Activated T-cell treated with anti-CD3 and anti-CD28 coated beads, Interleukin-2, amount 50 U/mL, for 72 hours (primary cell): ENCODE measurements around the gene FOXP1. TPM values are rescaled to one million over a fixed set of nuclear protein-coding genes. Genes with fewer than 3 reads are reported as not detected.

ENCODE experiments used
- ATAC-seq, 2 donors: fragments of 150-1000 bp; cut with Tn5 transposase; replicated peaks in 1 of 2; 2 replicates each; pipeline ENCODE4 v1.10.0; 2021; ENCODE audit warnings: moderate library complexity in 2 of 2, mild to moderate bottlenecking in 1 of 2
- DNase-seq, 2 donors: peaks; one replicate each; pipeline ENCODE4 v3.0.0; 2021 to 2022; ENCODE audit warnings: mixed read lengths in 1 of 2
- H3K27ac Mint-ChIP-seq: one replicate; pipeline ENCODE4 v1.8.0; 2022; ENCODE audit warnings: mild to moderate bottlenecking, moderate library complexity, mixed read lengths
- H3K27me3 Mint-ChIP-seq: one replicate; pipeline ENCODE4 v1.8.0; 2022; ENCODE audit warnings: low read depth, mixed read lengths
- H3K36me3 Mint-ChIP-seq, 2 donors: one replicate each; pipeline ENCODE4 v1.8.0; 2022; ENCODE audit warnings: mixed read lengths in 2 of 2, mild to moderate bottlenecking in 1 of 2; ENCODE audit not compliant: insufficient read depth in 2 of 2
- H3K4me1 Mint-ChIP-seq: one replicate; pipeline ENCODE4 v1.8.0; 2022; ENCODE audit warnings: low read depth, mixed read lengths
- H3K4me3 Mint-ChIP-seq, 2 donors: one replicate each; pipeline ENCODE4 v1.8.0; 2022; ENCODE audit warnings: mild to moderate bottlenecking in 2 of 2, mixed read lengths in 2 of 2, moderate library complexity in 2 of 2
- H3K9me3 Mint-ChIP-seq, 2 donors: one replicate each; pipeline ENCODE4 v1.8.0; 2022; ENCODE audit warnings: mixed read lengths in 2 of 2
- total RNA-seq, 2 donors: library from RNA; stranded (reverse); gene quantifications; one replicate each; pipeline ENCODE4 v1.2.3, GENCODE V29; 2022

Gene FOXP1
- total RNA-seq, 2 donors from 2014 or later = 124 to 156 TPM

GRCh38 chr3:71313844-71314243, 269.7 kb downstream of the FOXP1 start:
- H3K9me3 Mint-ChIP-seq = no peaks in the 10 kb centered on the region
- ATAC-seq (no peak), DNase-seq (no peak)
- no peak overlapping the region for H3K4me3 Mint-ChIP-seq
- no peak overlapping the region for H3K27ac Mint-ChIP-seq
- peaks cover 78% of the 10 kb centered on the region for H3K4me1 Mint-ChIP-seq
- no peaks in the 10 kb centered on the region for H3K27me3 Mint-ChIP-seq
- peaks cover 0 to 1% of the 10 kb centered on the region in 2 donors for H3K36me3 Mint-ChIP-seq

- DNase-seq = no peak
- Mint-ChIP-seq H3K4me3 (no peak overlapping the region), H3K27ac (no peak overlapping the region), H3K9me3 (no peaks in the 10 kb centered on the region), H3K27me3 (no peaks in the 10 kb centered on the region), H3K36me3 (peaks cover 0 to 1% of the 10 kb centered on the region in 2 donors), H3K4me1 (peaks cover 80% of the 10 kb centered on the region)
- ATAC-seq = no peak
These were observed 271.1 kb downstream of the FOXP1 start for GRCh38 chr3:71312461-71312860.

- DNase-seq = no peak
- no peak for ATAC-seq
- no peak overlapping the region for H3K27ac Mint-ChIP-seq
- no peak overlapping the region for H3K4me3 Mint-ChIP-seq
- peaks cover 79% of the 10 kb centered on the region for H3K4me1 Mint-ChIP-seq
- H3K36me3 Mint-ChIP-seq = peaks cover 0 to 1% of the 10 kb centered on the region in 2 donors
- H3K27me3 Mint-ChIP-seq = no peaks in the 10 kb centered on the region
- H3K9me3 Mint-ChIP-seq = no peaks in the 10 kb centered on the region
These were observed 271.9 kb downstream of the FOXP1 start for GRCh38 chr3:71311661-71312046.

- no peaks in the 10 kb centered on the region for H3K9me3 Mint-ChIP-seq
- H3K27me3 Mint-ChIP-seq = no peaks in the 10 kb centered on the region
- H3K4me1 Mint-ChIP-seq = peaks cover 79% of the 10 kb centered on the region
- ATAC-seq (no peak), DNase-seq (no peak)
- no peak overlapping the region for H3K4me3 Mint-ChIP-seq
- H3K27ac Mint-ChIP-seq = no peak overlapping the region
- H3K36me3 Mint-ChIP-seq = peaks cover 0 to 1% of the 10 kb centered on the region in 2 donors
These were observed 272.4 kb downstream of the FOXP1 start for GRCh38 chr3:71310980-71311660.

GRCh38 chr3:71310359-71310979, 273.1 kb downstream of the FOXP1 start:
- ATAC-seq (no peak), DNase-seq (no peak)
- Mint-ChIP-seq H3K4me1 (peaks cover 81% of the 10 kb centered on the region), H3K27me3 (no peaks in the 10 kb centered on the region), H3K27ac (no peak overlapping the region), H3K36me3 (peaks cover 0 to 1% of the 10 kb centered on the region in 2 donors), H3K4me3 (no peak overlapping the region), H3K9me3 (no peaks in the 10 kb centered on the region)

GRCh38 chr3:71309886-71310285, 273.6 kb downstream of the FOXP1 start:
- ATAC-seq = no peak
- H3K27ac Mint-ChIP-seq = no peak overlapping the region
- H3K9me3 Mint-ChIP-seq = no peaks in the 10 kb centered on the region
- peaks cover 81% of the 10 kb centered on the region for H3K4me1 Mint-ChIP-seq
- DNase-seq = no peak
- H3K36me3 Mint-ChIP-seq = peaks cover 1 to 3% of the 10 kb centered on the region in 2 donors
- H3K4me3 Mint-ChIP-seq = peak overlapping the region in 1 of 2 donors; percentile 29
- H3K27me3 Mint-ChIP-seq = no peaks in the 10 kb centered on the region

GRCh38 chr3:71309342-71309741, 274.2 kb downstream of the FOXP1 start:
- peak; percentile 59 to 75 for DNase-seq
- no peaks in the 10 kb centered on the region for H3K9me3 Mint-ChIP-seq
- peak overlapping the region; percentile 47 to 68 for H3K4me3 Mint-ChIP-seq
- H3K27me3 Mint-ChIP-seq = no peaks in the 10 kb centered on the region
- peaks cover 1 to 5% of the 10 kb centered on the region in 2 donors for H3K36me3 Mint-ChIP-seq
- H3K27ac Mint-ChIP-seq = peak overlapping the region; percentile 92
- ATAC-seq = peak; percentile 79 to 85
- H3K4me1 Mint-ChIP-seq = peaks cover 83% of the 10 kb centered on the region

GRCh38 chr3:71308836-71309235, 274.7 kb downstream of the FOXP1 start:
- Mint-ChIP-seq H3K4me3 (peak overlapping the region; percentile 47 to 68), H3K36me3 (peaks cover 1 to 5% of the 10 kb centered on the region in 2 donors), H3K27ac (peak overlapping the region; percentile 92), H3K4me1 (peaks cover 88% of the 10 kb centered on the region), H3K9me3 (no peaks in the 10 kb centered on the region), H3K27me3 (no peaks in the 10 kb centered on the region)
- peak; percentile 60 to 64 for ATAC-seq
- DNase-seq = no peak

- H3K4me1 Mint-ChIP-seq = peaks cover 95% of the 10 kb centered on the region
- DNase-seq (no peak), ATAC-seq (peak in 1 of 2 donors; percentile 10)
- H3K27ac Mint-ChIP-seq = peak overlapping the region; percentile 8
- no peaks in the 10 kb centered on the region for H3K27me3 Mint-ChIP-seq
- no peaks in the 10 kb centered on the region for H3K9me3 Mint-ChIP-seq
- peaks cover 1 to 5% of the 10 kb centered on the region in 2 donors for H3K36me3 Mint-ChIP-seq
- peak overlapping the region; percentile 68 to 70 for H3K4me3 Mint-ChIP-seq
These were observed 275.4 kb downstream of the FOXP1 start for GRCh38 chr3:71307991-71308697.

- H3K4me1 Mint-ChIP-seq = peaks cover 99% of the 10 kb centered on the region
- no peaks in the 10 kb centered on the region for H3K27me3 Mint-ChIP-seq
- no peak for ATAC-seq
- peak overlapping the region; percentile 90 to 96 for H3K4me3 Mint-ChIP-seq
- peaks cover 0 to 5% of the 10 kb centered on the region in 2 donors for H3K36me3 Mint-ChIP-seq
- peak overlapping the region; percentile 100 for H3K27ac Mint-ChIP-seq
- DNase-seq = peak; percentile 18 to 24
- no peaks in the 10 kb centered on the region for H3K9me3 Mint-ChIP-seq
These were observed 278.0 kb downstream of the FOXP1 start for GRCh38 chr3:71305231-71306206.

- H3K9me3 Mint-ChIP-seq = no peaks in the 10 kb centered on the region
- peak overlapping the region; percentile 100 for H3K27ac Mint-ChIP-seq
- peaks cover 99% of the 10 kb centered on the region for H3K4me1 Mint-ChIP-seq
- DNase-seq (peak; percentile 25 to 31), ATAC-seq (no peak)
- no peaks in the 10 kb centered on the region for H3K27me3 Mint-ChIP-seq
- peaks cover 0 to 5% of the 10 kb centered on the region in 2 donors for H3K36me3 Mint-ChIP-seq
- peak overlapping the region; percentile 90 to 96 for H3K4me3 Mint-ChIP-seq
These were observed 278.8 kb downstream of the FOXP1 start for GRCh38 chr3:71304684-71305083.

- Mint-ChIP-seq H3K4me3 (peak overlapping the region; percentile 90 to 96), H3K27me3 (no peaks in the 10 kb centered on the region), H3K9me3 (no peaks in the 10 kb centered on the region), H3K36me3 (peaks cover 0 to 5% of the 10 kb centered on the region in 2 donors), H3K4me1 (peaks cover 99% of the 10 kb centered on the region), H3K27ac (peak overlapping the region; percentile 100)
- DNase-seq = no peak
- ATAC-seq = no peak
These were observed 279.3 kb downstream of the FOXP1 start for GRCh38 chr3:71304247-71304646.
